Ovary (tissue), 9 donors: ENCODE data around the gene DMBX1. TPM values are rescaled to one million over a fixed set of nuclear protein-coding genes. Genes with fewer than 3 reads are reported as not detected.

ENCODE experiments used
- DNase-seq, 5 donors: peaks; one replicate each; pipeline ENCODE4 v3.0.0-alpha.2; 2019 to 2020
- H3K27ac ChIP-seq, 2 donors: fragments of 200-600 bp; one replicate each; pipeline versions ENCODE4 v1.5.1 to v1.8.0; 2019 to 2022
- H3K27me3 ChIP-seq: fragments of 200-600 bp; one replicate; pipeline ENCODE4 v1.8.0; 2022
- H3K36me3 ChIP-seq: fragments of 200-600 bp; sonication (generic); one replicate; pipeline ENCODE4 v1.5.1; 2019
- H3K4me1 ChIP-seq: one replicate; pipeline ENCODE4 v1.8.1; 2013; ENCODE audit warnings: mild to moderate bottlenecking, moderate library complexity; ENCODE audit not compliant: insufficient read depth
- H3K4me3 ChIP-seq: fragments of 200-600 bp; sonication (generic); one replicate; pipeline ENCODE4 v1.5.1; 2017
- H3K9me3 ChIP-seq, 2 donors: fragments of 200-600 bp in 1 of 2; sonication (generic) in 1 of 2; one replicate each; pipeline versions ENCODE4 v1.5.1 to v1.8.1; 2013 to 2019; ENCODE audit warnings: mild to moderate bottlenecking in 1 of 2, moderate library complexity in 1 of 2
- EP300 ChIP-seq: sonication (generic); formaldehyde crosslinking; IDR thresholded peaks from one replicate; pipeline ENCODE4 v1.6.1; 2017; ENCODE audit warnings: antibody characterized with exemption
- POLR2A ChIP-seq: fragments of 450-650 bp; IDR thresholded peaks from one replicate; pipeline ENCODE4 v1.6.1; 2017; ENCODE audit warnings: antibody characterized with exemption, mild to moderate bottlenecking, moderate library complexity
- WGBS, 3 donors: extraction: QIAGEN DNeasy Blood & Tissue Kit in 1 of 3; methylation state at CpG; one replicate each; pipeline versions ENCODE4 v1.1.5 to v1.1.7; 2013 to 2017; 5-methylcytosine and 5-hydroxymethylcytosine counted together
- intact Hi-C, 4 donors: fragments of 100-400 bp; cut with DNase I; formaldehyde crosslinking; loops; one replicate each; pipeline versions ENCODE4 v1.11.0 to v1.15.1; 2022 to 2023
- polyA plus RNA-seq, 2 donors: library from polyadenylated mRNA; stranded (reverse); fragments of 200-250 nt in 1 of 2; fragments of 350-450 nt in 1 of 2; fragmentation: Illumina TruSeq in 1 of 2; extraction: RNeasy Lipid Tissue Mini Kit (QIAGEN cat#74804) in 1 of 2; gene quantifications; one replicate each; pipeline ENCODE4 v1.2.3, GENCODE V29; 2013 to 2014
- total RNA-seq, 7 donors: library from RNA; depleted of rRNA in 2 of 7; stranded (reverse); fragments of >200 nt in 2 of 7; fragmentation: NEBNext Ultra II Directional in 3 of 7; extraction: Animal tissue kit (Norgen Biotek cat#: 25700) in 3 of 7; gene quantifications; one replicate each; pipeline versions ENCODE4 v1.1.0 to v1.2.4, GENCODE V29; 2016 to 2023
- TF ChIP-seq, protein P1 (sequence below), 3 donors: fragments of 450-650 bp in 2 of 3; fragments of 200-600 bp in 1 of 3; IDR thresholded peaks; one replicate each; pipeline versions ENCODE4 v1.5.1 to v1.8.0; 2016 to 2022; ENCODE audit warnings: antibody characterized with exemption in 3 of 3, mild to moderate bottlenecking in 1 of 3
- donor health status: DM: no; HTN: no; CAD: no; lungs with moderate emphysema.
- donor health status: DM: no; HTN: no; CAD: no.
- donor health status: Bipolar disorder and iron deficiency.
- donor health status: DM: yes; HTN: yes; CAD: no.
- donor health status: DM: no; HTN: no; CAD: no.
- donor health status: DM: yes; HTN: yes; CAD: no.

Gene DMBX1
- total and polyA plus RNA-seq, 9 donors = not detected

DNA sequence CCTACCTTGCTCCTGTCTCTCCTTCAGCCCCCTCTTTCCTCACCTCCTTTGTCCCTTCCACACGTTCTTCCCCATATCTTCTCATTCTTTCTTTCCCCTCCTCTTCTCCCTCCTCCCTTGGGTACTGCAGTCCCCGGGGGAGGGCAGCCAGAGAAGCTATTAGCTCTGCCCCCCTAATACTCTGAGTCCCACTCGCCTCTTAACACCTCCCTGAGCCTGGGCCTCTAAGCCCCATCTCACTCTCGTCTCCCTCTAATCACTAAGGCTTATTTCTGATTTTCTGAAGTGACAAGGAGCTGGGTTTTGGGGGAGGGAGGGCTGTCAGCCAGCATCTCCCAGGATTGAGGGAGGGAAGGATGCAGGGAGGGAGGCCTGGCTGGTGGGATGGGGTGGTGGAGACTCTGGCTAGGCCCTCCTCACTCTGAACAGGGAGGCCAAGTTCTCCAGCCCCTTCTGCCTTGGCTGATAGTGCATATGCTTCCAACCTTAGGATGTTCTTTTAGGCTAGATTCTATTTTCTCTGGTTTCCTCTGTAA, 25.6 kb upstream of the DMBX1 start:
- Histone ChIP-seq H3K27ac (no peak overlapping the region), H3K36me3 (no peaks in the 10 kb centered on the region), H3K9me3 (no peaks in the 10 kb centered on the region), H3K4me1 (peaks cover 5% of the 10 kb centered on the region), H3K27me3 (no peaks in the 10 kb centered on the region), H3K4me3 (no peak overlapping the region)
- TF ChIP-seq EP300 = no peak
- no peak for TF ChIP-seq POLR2A
- TF ChIP-seq, protein P1, sequence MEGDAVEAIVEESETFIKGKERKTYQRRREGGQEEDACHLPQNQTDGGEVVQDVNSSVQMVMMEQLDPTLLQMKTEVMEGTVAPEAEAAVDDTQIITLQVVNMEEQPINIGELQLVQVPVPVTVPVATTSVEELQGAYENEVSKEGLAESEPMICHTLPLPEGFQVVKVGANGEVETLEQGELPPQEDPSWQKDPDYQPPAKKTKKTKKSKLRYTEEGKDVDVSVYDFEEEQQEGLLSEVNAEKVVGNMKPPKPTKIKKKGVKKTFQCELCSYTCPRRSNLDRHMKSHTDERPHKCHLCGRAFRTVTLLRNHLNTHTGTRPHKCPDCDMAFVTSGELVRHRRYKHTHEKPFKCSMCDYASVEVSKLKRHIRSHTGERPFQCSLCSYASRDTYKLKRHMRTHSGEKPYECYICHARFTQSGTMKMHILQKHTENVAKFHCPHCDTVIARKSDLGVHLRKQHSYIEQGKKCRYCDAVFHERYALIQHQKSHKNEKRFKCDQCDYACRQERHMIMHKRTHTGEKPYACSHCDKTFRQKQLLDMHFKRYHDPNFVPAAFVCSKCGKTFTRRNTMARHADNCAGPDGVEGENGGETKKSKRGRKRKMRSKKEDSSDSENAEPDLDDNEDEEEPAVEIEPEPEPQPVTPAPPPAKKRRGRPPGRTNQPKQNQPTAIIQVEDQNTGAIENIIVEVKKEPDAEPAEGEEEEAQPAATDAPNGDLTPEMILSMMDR (IDR thresholded peaks at IDR 0.05) = no peak
- intact Hi-C loops = no loop called here
- WGBS, 3 donors = 58 to 71% (median 70%) methylated on average over 4 of the region's 4 CpGs
- DNase-seq = no peak

GRCh38 chr1:46464915-46465314, 24.7 kb upstream of the DMBX1 start:
- H3K4me1 ChIP-seq = peaks cover 5% of the 10 kb centered on the region
- TF ChIP-seq, protein P1 (IDR thresholded peaks at IDR 0.05) = no peak
- no peak overlapping the region for H3K27ac ChIP-seq
- intact Hi-C loops = no loop called here
- 87 to 92% (median 91%) methylated on average over 3 of the region's 3 CpGs for WGBS, 3 donors
- H3K27me3 ChIP-seq = no peaks in the 10 kb centered on the region
- DNase-seq = no peak
- no peaks in the 10 kb centered on the region for H3K9me3 ChIP-seq
- H3K4me3 ChIP-seq = no peak overlapping the region
- no peaks in the 10 kb centered on the region for H3K36me3 ChIP-seq

GRCh38 chr1:46465981-46466476, 23.6 kb upstream of the DMBX1 start:
- TF ChIP-seq EP300 (no peak), POLR2A (no peak)
- TF ChIP-seq, protein P1 (IDR thresholded peaks at IDR 0.05) = no peak
- peaks cover 5% of the 10 kb centered on the region for H3K4me1 ChIP-seq
- H3K27ac ChIP-seq = no peak overlapping the region
- H3K36me3 ChIP-seq = no peaks in the 10 kb centered on the region
- no peaks in the 10 kb centered on the region for H3K27me3 ChIP-seq
- 31 to 42% (median 35%) methylated on average over 17 to 20 of the region's 20 CpGs for WGBS, 3 donors
- no peak for DNase-seq
- no peaks in the 10 kb centered on the region for H3K9me3 ChIP-seq
- intact Hi-C loops = no loop called here
- peak overlapping the region; percentile 45 for H3K4me3 ChIP-seq

DNA sequence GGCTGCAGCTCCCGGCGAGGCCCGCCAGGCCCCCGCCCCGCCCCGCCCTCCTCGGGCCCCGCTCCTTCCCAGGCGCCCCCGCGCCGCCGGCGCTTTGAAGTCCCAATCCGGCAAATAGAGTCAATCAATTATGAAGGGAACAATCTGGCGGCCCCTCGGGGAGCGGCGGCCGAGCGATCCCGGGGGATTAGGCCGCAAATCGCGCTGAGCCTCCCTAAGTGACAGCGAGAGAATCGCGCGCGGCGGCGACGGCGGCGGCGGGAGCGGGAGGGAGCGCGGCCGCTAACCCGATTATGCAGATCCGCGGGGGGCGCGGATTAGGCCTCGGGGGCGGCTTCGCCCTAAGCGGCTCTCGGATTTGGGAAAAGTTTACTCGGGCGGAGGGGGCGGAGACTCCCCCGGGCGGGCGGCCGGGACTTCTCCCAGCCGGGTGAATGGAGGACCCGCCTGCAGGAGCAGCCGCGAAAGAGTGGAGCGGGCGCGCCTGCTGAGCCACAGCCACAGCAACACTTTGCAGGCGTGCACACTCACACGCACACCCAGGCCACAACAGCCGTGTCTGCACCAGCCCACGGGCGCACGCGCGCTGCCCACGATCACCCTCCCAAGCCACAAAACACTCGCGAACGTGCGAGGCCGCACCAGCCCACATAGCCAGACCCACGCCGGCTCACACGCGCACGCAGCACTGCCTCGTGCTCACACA, 23.0 kb upstream of the DMBX1 start:
- WGBS, 3 donors = 2% methylated on average over 63 to 84 of the region's 84 CpGs
- H3K4me3 ChIP-seq = peak overlapping the region; percentile 45
- no peaks in the 10 kb centered on the region for H3K36me3 ChIP-seq
- H3K9me3 ChIP-seq = no peaks in the 10 kb centered on the region
- TF ChIP-seq, protein P1 (IDR thresholded peaks at IDR 0.05) = no peak
- TF ChIP-seq POLR2A = no peak
- no peak for TF ChIP-seq EP300
- no peak for DNase-seq
- H3K4me1 ChIP-seq = peaks cover 5% of the 10 kb centered on the region
- intact Hi-C loops = no loop called here
- no peak overlapping the region for H3K27ac ChIP-seq
- H3K27me3 ChIP-seq = no peaks in the 10 kb centered on the region
